Measurements from ENCODE around the gene CCNQ. TPM values are rescaled to one million over a fixed set of nuclear protein-coding genes. Genes with fewer than 3 reads are reported as not detected.

CCNQ gene
- total and polyA plus RNA-seq, 2 donors (not counting 3 experiments of a cell fraction or from before 2014, with no cell fraction given), result 21.3 to 37.0 TPM

DNA sequence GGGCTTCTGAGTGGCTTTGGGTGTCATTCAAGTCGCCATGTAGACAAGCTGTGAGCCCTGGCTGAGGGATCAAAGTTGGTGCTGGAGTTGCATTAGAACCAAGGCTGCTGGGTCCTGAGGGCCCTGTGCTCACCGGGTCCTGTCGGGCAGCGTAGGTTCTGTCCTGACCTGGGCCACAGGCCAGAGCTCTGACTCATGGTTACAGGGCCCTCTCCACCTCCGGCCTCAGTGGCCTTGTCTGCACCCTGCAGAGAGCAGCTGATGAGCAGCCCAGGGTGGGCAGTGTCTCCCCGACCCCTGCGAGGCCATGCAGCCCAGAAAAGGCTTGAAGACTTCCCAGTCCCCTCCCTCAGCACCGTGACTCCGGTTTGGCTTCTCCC lies 59.0 kb downstream of the CCNQ start:
- ChIA-PET CTCF (interaction anchor here (1.0 to 3.8 kb wide), 14 partner anchors 9 to 168 kb away, joined by 3 to 60 read pairs (median 6); no protein-coding TSS in a partner anchor), POLR2A (no interaction called here)
- Histone ChIP-seq H3K27ac (ENCODE audit: insufficient read depth, low read depth, low read length) (no peak overlapping the region), H4K20me1 (replicated peaks; ENCODE audit: control insufficient read depth, extremely low read depth, insufficient read depth, low read length) (no peaks in the 10 kb centered on the region), H3K9ac (replicated peaks; ENCODE audit: extremely low read depth, insufficient read depth, low read length) (no peak overlapping the region), H3K4me2 (ENCODE audit: insufficient read depth, low read length) (no peak overlapping the region), H2AFZ (ENCODE audit: low read depth, low read length) (no peak overlapping the region), H3K27me3 (ENCODE audit: control insufficient read depth in 2 of 2, insufficient read depth in 2 of 2, low read length in 2 of 2) (no peaks in the 10 kb centered on the region), H3K9me3 (replicated peaks; ENCODE audit: control insufficient read depth, insufficient read depth, low read length) (no peaks in the 10 kb centered on the region), H3K4me1 (ENCODE audit: control insufficient read depth, extremely low read depth, insufficient read depth, low read length) (no peaks in the 10 kb centered on the region), H3K79me2 (ENCODE audit: control insufficient read depth, insufficient read depth, low read length) (no peaks in the 10 kb centered on the region), H3K4me3 (replicated peaks in 1 of 3; ENCODE audit: insufficient read depth in 1 of 3, low read depth in 1 of 3, low read length in 3 of 3) (no peak overlapping the region), H3K36me3 (ENCODE audit: control insufficient read depth in 2 of 2, extremely low read depth in 1 of 2, insufficient read depth in 2 of 2, low read length in 2 of 2) (no peaks in the 10 kb centered on the region), H3K9me1 (replicated peaks; ENCODE audit: control insufficient read depth, extremely low read depth, insufficient read depth, low read length) (no peaks in the 10 kb centered on the region)
- intact Hi-C loops (cut with micrococcal nuclease) (loop anchor here (1.0 to 2.0 kb wide), 3 partner anchors 109 to 168 kb away; no protein-coding TSS in a partner anchor), dilution Hi-C loops (cut with MboI; ENCODE audit: extremely low pct_ligation_motif_present, low sequenced_read_pairs) (no loop called here)
- no peak for TF ChIP-seq GATA2 (IDR thresholded peaks at IDR 0.05; ENCODE audit: insufficient read depth, insufficient read length, low read depth, low read length)
- TF ChIP-seq POLR2A (IDR thresholded peaks at IDR 0.05; ENCODE audit: low read depth, low read length), result no peak
- TF ChIP-seq, protein P1, sequence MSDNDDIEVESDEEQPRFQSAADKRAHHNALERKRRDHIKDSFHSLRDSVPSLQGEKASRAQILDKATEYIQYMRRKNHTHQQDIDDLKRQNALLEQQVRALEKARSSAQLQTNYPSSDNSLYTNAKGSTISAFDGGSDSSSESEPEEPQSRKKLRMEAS (IDR thresholded peaks at IDR 0.05; ENCODE audit: insufficient read depth, insufficient read length), result no peak
- TF ChIP-seq FOS (IDR thresholded peaks at IDR 0.05; ENCODE audit: borderline replicate concordance, insufficient read depth, low read length), result no peak
- no peak for TF ChIP-seq EZH2 (IDR thresholded peaks at IDR 0.05; ENCODE audit: borderline replicate concordance, low read depth, low read length, severe bottlenecking)
- TF ChIP-seq, protein P2, sequence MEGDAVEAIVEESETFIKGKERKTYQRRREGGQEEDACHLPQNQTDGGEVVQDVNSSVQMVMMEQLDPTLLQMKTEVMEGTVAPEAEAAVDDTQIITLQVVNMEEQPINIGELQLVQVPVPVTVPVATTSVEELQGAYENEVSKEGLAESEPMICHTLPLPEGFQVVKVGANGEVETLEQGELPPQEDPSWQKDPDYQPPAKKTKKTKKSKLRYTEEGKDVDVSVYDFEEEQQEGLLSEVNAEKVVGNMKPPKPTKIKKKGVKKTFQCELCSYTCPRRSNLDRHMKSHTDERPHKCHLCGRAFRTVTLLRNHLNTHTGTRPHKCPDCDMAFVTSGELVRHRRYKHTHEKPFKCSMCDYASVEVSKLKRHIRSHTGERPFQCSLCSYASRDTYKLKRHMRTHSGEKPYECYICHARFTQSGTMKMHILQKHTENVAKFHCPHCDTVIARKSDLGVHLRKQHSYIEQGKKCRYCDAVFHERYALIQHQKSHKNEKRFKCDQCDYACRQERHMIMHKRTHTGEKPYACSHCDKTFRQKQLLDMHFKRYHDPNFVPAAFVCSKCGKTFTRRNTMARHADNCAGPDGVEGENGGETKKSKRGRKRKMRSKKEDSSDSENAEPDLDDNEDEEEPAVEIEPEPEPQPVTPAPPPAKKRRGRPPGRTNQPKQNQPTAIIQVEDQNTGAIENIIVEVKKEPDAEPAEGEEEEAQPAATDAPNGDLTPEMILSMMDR (IDR thresholded peaks at IDR 0.05; ENCODE audit: extremely low read depth in 1 of 2, insufficient read depth in 1 of 2, low read depth in 1 of 2, low read length in 2 of 2), result no peak
- TF ChIP-seq JUN (IDR thresholded peaks at IDR 0.05; ENCODE audit: borderline replicate concordance, insufficient read depth, insufficient read length, low read depth), result no peak
- no peak for TF ChIP-seq MYC (IDR thresholded peaks at IDR 0.05; ENCODE audit: low read depth, low read length)
- no peak for TF ChIP-seq POLR2AphosphoS5 (IDR thresholded peaks at IDR 0.05; ENCODE audit: insufficient read depth, low read depth, low read length)
- FAIRE-seq, result no peak
- BruUV-seq (replicated peaks), result no TSS peak
- DNase-seq (ENCODE audit: low read depth, low spot score), result no peak
